Activated gamma-delta T cell (primary cell): ENCODE measurements around the gene FSD1L.

Experiments
- DNase-seq: peaks from one replicate; lab custom pipeline; 2025; lab: John Stamatoyannopoulos, UW
- total RNA-seq, 2 donors: gene quantifications; one replicate each; lab custom pipeline; 2026; lab: John Stamatoyannopoulos, UW

FSD1L gene
- total RNA-seq, result 3.4 to 6.6 reads per million in 2 donors

DNA sequence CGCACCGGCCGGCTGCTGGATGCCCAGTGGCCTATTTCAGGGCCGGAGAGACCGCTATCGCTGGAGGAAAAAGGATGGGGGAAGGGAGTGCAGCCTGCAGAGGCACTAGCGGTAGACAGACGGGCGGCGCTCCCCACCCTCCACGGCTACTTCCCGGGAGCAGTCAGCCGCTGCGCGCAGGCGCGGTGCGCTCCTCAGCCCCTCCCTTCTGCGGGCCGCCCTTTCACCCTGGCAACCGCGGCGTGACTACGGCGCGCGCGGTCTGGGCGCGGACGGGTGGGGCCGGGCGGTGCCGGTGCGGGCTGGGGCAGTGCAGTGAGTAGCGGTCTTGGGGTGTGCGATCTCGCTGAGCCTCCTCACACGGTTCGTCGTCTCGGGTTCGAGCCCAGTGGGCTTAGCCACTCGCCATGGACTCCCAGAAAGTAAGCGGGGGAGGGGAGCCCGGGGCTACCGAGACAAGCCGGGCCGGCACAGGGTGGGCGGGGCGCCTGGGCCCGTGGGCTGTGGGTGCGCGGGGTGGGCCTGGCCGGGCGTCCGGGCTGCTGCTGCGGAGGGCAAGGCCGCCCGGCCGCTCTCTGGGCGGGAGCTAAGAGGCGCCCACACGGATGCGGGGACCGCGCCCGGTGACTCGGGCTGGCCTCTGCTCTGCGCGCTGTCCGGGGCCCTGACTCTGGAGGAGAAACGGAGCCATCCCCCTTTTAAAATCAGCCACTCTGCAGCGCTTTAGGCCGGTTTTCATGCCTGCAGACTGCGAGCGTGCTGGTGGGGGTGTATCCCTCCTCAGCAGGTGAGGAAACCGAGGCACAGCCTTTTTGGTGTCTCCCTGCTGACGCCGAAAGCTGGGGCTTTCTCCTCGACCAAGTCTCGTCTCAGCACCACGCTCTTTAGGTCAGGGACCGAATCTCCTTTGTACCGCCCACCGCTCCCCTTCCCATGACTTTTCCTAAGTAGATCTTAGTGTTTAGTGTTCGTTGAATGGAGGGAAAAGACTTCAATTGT, at the start of gene FSD1L:
FSD1L (plus strand) TSS at position 221 of the 999 bp plus-strand sequence; CDS start at position 408, 187 bp downstream.
- peak; percentile 44 for DNase-seq

DNA sequence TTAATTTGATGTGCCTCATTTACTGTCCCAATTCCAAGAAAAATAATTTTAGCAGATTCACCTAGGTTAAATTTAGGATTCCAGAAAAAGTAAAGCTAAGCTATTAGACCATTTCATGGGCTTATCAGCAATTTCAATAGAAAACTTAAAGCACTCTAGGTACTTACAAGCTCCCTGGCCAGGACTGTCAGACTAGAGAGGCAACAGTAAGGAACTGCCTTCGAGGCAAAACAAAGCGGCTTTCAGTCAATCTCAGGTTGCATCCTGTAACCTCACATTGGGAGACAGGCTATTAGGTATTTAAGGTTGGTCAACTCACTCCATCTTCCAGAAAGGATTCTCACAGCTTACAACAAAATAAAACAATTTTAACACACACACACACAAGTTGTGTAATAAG, 48.7 kb upstream of the FSD1L start:
- DNase-seq, result no peak

DNA sequence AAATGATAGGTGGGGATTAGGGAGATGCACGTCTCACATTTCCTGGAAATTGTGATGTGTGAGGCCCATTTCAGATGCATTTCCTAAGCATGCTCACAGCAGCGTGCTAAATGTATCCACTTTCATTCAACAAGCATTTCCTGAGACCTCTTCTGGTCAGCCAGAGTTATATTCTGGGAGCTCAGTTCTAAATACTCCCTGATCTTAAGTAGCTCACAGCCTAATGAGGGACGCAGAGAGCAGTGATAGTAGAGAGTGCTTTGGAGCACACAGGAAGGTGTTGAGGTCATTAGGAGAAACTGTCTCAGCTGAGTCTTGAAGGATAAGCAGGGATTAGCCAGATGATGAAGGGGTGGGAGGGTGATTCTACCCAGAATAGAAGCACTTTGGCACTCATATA, 46.2 kb upstream of the FSD1L start:
- DNase-seq, result no peak

GRCh38 chr9:105403552-105404248, 44.1 kb upstream of the FSD1L start:
- DNase-seq, result no peak

DNA sequence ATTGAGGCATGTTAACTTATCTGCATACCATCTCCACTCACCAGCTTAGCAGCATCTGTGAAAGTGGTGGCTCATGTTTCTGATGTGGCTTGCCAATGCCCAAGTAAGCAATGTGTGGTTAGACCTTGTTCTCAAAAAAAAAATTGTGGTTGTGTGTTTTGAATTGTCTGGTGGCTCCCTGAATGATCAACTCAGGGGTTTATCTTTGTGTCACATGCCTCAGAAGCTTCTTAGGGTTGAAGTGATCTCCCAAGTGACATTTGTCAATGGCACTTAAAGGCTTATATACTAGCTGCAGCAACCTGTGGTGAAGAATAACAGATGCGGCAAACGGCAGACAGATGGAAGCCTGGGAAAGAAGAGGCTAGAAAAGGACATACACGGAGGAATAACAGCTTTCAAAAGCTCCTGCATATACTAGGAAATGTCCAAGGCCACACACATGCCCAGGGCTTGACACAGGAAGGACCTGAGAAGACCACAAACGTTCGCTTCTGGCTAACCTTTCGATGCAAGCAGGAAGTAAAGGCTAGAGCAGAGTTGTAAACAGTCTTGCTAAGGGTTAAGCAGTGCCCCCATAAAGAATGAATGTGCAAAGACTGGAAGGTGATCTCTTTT, 42.2 kb upstream of the FSD1L start:
- DNase-seq, result no peak

DNA sequence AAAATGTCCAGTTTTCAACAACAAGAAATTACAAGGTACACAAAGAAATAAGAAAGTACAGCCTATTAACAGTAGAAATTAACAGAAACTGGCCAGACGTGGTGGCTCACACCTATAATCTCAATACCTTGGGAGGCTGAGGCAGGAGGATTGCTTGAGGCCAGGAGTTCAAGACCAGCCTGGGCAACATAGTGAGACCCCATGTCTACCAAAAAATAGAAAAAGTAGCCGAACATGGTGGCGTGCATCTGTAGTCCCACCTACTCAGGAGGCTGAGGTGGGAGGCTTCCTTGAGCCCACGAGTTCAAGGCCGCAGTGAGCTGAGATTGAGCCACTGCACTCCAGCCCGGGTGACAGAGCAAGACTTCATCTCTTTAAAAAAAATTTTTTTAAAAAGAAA, 41.5 kb upstream of the FSD1L start:
- DNase-seq, result no peak

GRCh38 chr9:105413525-105413924, 34.3 kb upstream of the FSD1L start:
- DNase-seq, result no peak

DNA sequence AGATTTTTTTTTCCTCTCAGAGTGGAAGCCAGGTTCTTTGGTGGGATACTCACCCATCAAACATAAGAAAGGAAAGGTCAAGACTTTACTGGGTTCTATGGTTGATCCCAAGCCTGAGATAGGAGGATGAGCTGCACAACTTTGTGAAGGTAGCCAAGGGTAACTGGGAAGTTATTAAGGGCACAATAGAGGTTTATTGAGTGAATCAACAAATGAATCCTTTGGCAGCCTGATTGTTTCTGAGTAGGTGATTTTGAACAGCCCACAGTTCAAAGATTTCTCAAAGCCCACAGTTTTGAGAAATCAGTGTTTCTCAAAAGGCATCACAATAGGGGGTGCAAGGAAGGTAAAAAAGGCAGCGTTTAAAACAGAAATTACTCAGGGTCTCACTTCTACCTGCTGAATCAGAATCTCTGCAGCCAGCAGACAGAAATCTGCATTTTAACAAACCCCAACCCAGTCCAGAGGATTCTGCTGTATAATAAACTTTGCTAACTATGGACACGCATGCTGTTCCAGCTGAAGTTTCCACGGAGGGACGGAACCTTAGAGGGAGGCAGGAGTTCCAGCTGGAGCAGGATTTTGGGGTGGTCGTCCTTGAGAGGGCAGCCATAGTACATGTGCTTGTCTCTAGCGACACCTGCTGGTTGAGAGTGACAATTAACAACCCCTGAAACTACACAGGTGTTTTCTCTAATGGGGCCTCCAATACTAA, 32.7 kb upstream of the FSD1L start:
- no peak for DNase-seq

DNA sequence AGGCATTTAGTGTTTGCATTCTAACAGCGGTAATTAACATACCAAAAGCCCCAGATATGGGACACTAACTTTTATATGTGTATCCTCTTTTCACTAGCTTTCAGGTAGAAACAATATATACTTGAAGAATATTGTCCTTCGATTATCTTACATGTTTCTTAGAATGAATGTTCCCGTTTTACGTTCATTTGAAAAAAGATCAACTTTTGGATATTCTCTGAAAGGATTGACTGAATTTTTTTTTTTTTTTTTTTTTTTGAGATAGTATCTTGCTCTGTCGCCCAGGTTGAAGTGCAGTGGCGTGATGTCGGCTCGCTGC, 32.2 kb upstream of the FSD1L start:
- no peak for DNase-seq

DNA sequence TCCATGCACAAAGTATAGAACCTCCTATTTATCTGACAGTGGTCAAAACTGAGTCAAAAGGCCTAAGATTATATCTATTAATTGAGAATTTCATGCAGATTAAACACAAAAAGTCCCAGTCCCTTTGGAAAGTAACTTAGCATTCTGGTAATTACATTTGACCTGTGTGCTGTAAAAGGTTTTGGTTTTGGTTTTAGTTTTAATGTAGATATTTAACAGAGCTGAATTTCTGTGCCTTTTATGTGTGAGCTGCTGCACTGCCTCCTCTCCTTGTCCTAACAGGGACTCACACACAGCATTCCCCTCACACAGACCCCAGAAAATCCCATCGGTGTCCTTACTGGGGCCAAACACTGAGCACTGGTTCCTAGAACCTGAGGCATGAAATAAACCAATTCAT, 31.0 kb upstream of the FSD1L start:
- no peak for DNase-seq

DNA sequence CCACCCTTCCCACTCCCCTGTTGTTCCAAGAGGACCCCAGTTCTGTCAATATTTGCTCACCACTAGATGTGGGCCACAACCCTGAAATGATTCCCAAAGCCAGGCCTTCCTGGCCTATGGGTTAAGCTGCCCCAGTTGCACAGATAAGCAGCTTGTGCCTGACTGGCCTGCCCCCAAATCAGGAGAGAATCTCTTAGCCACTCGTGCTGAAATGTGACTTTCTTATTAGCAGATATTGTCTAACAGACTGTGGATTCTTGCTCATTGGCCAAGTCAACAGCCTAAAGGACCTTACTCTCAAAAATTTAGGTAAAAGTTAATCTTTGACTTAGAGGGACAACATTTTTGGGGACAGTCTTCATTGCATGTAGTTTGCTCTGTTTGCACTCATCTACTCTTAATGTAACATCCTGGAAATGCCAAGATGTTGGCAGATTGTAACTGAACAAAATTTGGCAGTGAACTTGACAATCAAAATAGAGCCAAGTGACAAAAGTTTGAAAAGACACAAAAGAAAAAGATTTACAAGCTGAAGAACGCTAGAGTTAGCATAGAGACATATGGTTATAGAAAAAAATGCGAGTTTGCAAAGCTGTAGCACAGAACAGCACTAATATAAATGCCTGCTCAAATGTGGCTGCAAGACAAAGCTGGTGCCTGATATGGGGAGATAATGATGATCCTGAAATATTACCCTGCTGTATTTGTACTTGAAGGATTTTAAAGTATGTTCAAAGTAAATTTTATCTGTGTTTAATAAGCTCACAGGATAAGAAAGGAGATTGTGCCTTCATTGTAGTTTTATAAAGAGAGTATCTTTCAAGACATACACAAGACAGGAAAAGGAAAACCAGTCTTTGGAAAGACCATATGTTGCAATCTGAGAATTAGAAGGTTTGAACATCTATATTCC, 29.0 kb upstream of the FSD1L start:
- DNase-seq, result no peak

DNA sequence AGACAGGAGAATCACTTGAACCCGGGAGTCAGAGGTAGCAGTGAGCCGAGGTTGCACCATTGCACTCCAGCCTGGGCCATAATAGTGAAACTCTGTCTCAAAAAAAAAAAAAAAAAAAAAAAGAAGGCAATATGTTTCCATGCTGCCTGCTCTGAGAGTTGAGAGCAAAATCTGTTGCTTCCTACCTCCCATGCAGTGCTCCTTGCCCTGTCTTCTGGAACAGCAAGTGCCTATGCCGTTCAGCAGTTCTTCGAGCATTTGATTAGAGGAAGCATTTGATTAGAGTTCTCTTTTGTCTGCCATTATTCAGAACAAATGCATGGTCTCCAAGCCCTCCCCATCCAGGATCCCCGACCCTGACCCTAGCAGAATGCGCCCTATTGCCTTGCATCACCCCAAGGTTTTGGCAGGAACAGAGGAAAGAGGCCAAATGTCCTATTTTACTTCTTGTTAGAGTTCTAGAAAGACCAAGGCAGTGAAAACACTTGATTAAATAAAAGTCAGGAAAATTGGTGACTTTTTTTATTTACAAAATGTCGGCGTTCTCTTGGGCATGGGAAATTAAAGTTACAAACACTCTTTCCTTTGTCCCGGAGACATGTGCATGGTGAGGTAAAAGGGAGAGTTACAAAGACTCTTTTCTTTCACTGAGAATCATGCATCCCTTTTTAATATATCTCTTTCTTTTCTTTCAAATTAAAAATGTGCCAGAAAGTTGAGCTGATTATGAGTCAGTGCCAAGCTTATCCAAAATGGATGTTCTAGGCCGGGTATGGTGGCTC, 27.8 kb upstream of the FSD1L start:
- DNase-seq, result no peak

GRCh38 chr9:105421154-105421553, 26.7 kb upstream of the FSD1L start:
- no peak for DNase-seq

GRCh38 chr9:105421864-105422263, 26.0 kb upstream of the FSD1L start:
- DNase-seq, result no peak

GRCh38 chr9:105425816-105426433, 21.9 kb upstream of the FSD1L start:
- no peak for DNase-seq

GRCh38 chr9:105426657-105427056, 21.2 kb upstream of the FSD1L start:
- no peak for DNase-seq

- no peak for DNase-seq
Observed at GRCh38 chr9:105431424-105432246, 16.2 kb upstream of the FSD1L start.

DNA sequence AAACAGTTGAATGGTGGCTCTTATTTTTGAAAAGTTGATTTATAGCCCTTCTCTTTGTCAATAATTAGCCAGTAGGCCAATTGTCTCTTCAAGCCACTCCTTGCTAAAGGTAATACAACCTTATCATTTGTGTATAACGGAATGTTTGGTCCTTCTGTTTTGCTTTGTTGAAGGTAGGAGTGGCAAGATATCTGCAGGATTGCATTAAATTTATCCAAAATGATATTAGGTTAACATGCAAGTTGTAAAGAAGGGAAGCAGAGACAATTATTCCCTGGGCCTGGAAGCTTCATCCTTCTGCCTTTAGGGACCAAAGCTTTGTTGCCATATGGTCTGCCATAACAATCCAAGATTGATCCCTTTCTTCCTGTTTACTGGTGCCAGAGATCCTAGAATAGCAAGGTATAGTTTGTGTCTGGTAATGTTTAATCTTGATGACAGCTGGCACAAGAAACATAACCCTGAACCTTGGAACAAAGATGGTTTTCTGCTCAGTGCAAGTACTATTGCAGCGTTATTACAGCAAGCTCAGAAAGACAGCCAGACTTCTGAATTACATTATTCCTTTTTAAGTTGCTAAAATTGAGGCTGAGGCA, 15.5 kb upstream of the FSD1L start:
- no peak for DNase-seq
